ENCODE results near the gene MRPL43. TPM values are rescaled to one million over a fixed set of nuclear protein-coding genes. Genes with fewer than 3 reads are reported as not detected.

Gene MRPL43
- total and polyA plus RNA-seq, 2 donors (not counting 1 experiment from before 2014, with no cell fraction given), result 61.4 to 62.1 TPM

- H3K9ac ChIP-seq (ENCODE audit: insufficient read depth, low read length), result peak overlapping the region; percentile 60
- H3K27ac ChIP-seq (ENCODE audit: insufficient read depth, low read length), result peak overlapping the region; percentile 99
- no peak overlapping the region for H2AFZ ChIP-seq (ENCODE audit: low read length)
These were observed 14.3 kb upstream of the MRPL43 start for GRCh38 chr10:101001659-101002035.

GRCh38 chr10:101000915-101001658 lies 13.8 kb upstream of the MRPL43 start:
- Histone ChIP-seq H3K27ac (ENCODE audit: insufficient read depth, low read length) (peak overlapping the region; percentile 99), H3K4me3 (replicated peaks in 1 of 4; ENCODE audit: control extremely low read depth in 1 of 4, insufficient read depth in 1 of 4, low read depth in 3 of 4, low read length in 4 of 4) (peak overlapping the region; percentile 75 to 98 (median 89)), H3K9me3 (ENCODE audit: control insufficient read depth, insufficient read depth, low read depth, low read length) (no peaks in the 10 kb centered on the region), H3K27me3 (ENCODE audit: control insufficient read depth, insufficient read depth, low read length) (no peaks in the 10 kb centered on the region), H3K9ac (ENCODE audit: insufficient read depth, low read length) (peak overlapping the region; percentile 95), H3K4me2 (ENCODE audit: extremely low read depth, insufficient read depth, low read length) (peak overlapping the region; percentile 99), H3K36me3 (ENCODE audit: control insufficient read depth, insufficient read depth, low read length) (peaks cover 34% of the 10 kb centered on the region), H2AFZ (ENCODE audit: low read length) (no peak overlapping the region), H3K79me2 (ENCODE audit: control insufficient read depth, insufficient read depth, low read length) (peaks cover 52% of the 10 kb centered on the region), H4K20me1 (ENCODE audit: control insufficient read depth, extremely low read depth, insufficient read depth, low read length) (peaks cover 2% of the 10 kb centered on the region), H3K4me1 (ENCODE audit: control insufficient read depth, extremely low read depth, insufficient read depth, low read length) (peaks cover 27% of the 10 kb centered on the region)
- no peak for TF ChIP-seq EZH2 (IDR thresholded peaks at IDR 0.05; ENCODE audit: low read length, missing control alignments)
- DNase-seq (ENCODE audit: low read depth in 2 of 2), result peak; percentile 93 to 94

More at GRCh38 chr10:101001659-101002035, 14.3 kb upstream of the MRPL43 start:
- Histone ChIP-seq H3K9me3 (ENCODE audit: control insufficient read depth, insufficient read depth, low read depth, low read length) (no peaks in the 10 kb centered on the region), H3K79me2 (ENCODE audit: control insufficient read depth, insufficient read depth, low read length) (peaks cover 52% of the 10 kb centered on the region), H4K20me1 (ENCODE audit: control insufficient read depth, extremely low read depth, insufficient read depth, low read length) (peaks cover 2% of the 10 kb centered on the region), H3K4me3 (replicated peaks in 1 of 4; ENCODE audit: control extremely low read depth in 1 of 4, insufficient read depth in 1 of 4, low read depth in 3 of 4, low read length in 4 of 4) (peak overlapping the region; percentile 48 to 98 (median 89)), H3K36me3 (ENCODE audit: control insufficient read depth, insufficient read depth, low read length) (peaks cover 36% of the 10 kb centered on the region), H3K4me2 (ENCODE audit: extremely low read depth, insufficient read depth, low read length) (peak overlapping the region; percentile 99), H3K27me3 (ENCODE audit: control insufficient read depth, insufficient read depth, low read length) (no peaks in the 10 kb centered on the region), H3K4me1 (ENCODE audit: control insufficient read depth, extremely low read depth, insufficient read depth, low read length) (peaks cover 27% of the 10 kb centered on the region)
- TF ChIP-seq CTCF (conservative IDR thresholded peaks at IDR 0.05 in 1 of 2, IDR thresholded peaks at IDR 0.05 in 1 of 2; ENCODE audit: low read depth in 1 of 2, low read length in 2 of 2) (no peak), EZH2 (IDR thresholded peaks at IDR 0.05; ENCODE audit: low read length, missing control alignments) (no peak)
- DNase-seq (ENCODE audit: low read depth in 2 of 2), result no peak

GRCh38 chr10:101000127-101000914 lies 13.0 kb upstream of the MRPL43 start:
- H3K4me2 ChIP-seq (ENCODE audit: extremely low read depth, insufficient read depth, low read length), result peak overlapping the region; percentile 99
- TF ChIP-seq EZH2 (IDR thresholded peaks at IDR 0.05; ENCODE audit: low read length, missing control alignments) (no peak), CTCF (conservative IDR thresholded peaks at IDR 0.05 in 1 of 2, IDR thresholded peaks at IDR 0.05 in 1 of 2; ENCODE audit: low read depth in 1 of 2, low read length in 2 of 2) (no peak)

More at GRCh38 chr10:101000127-101000914, 13.0 kb upstream of the MRPL43 start:
- no peak overlapping the region for H2AFZ ChIP-seq (ENCODE audit: low read length)
- H3K27ac ChIP-seq (ENCODE audit: insufficient read depth, low read length), result peak overlapping the region; percentile 99
- H3K9me3 ChIP-seq (ENCODE audit: control insufficient read depth, insufficient read depth, low read depth, low read length), result no peaks in the 10 kb centered on the region
- peaks cover 50% of the 10 kb centered on the region for H3K79me2 ChIP-seq (ENCODE audit: control insufficient read depth, insufficient read depth, low read length)
- no peaks in the 10 kb centered on the region for H3K27me3 ChIP-seq (ENCODE audit: control insufficient read depth, insufficient read depth, low read length)
- peaks cover 2% of the 10 kb centered on the region for H4K20me1 ChIP-seq (ENCODE audit: control insufficient read depth, extremely low read depth, insufficient read depth, low read length)
- H3K4me3 ChIP-seq (replicated peaks in 1 of 4; ENCODE audit: control extremely low read depth in 1 of 4, insufficient read depth in 1 of 4, low read depth in 3 of 4, low read length in 4 of 4), result peak overlapping the region; percentile 75 to 98 (median 89)
- DNase-seq (ENCODE audit: low read depth in 2 of 2), result peak in 1 of 2 donors; percentile 30
- H3K4me1 ChIP-seq (ENCODE audit: control insufficient read depth, extremely low read depth, insufficient read depth, low read length), result peaks cover 27% of the 10 kb centered on the region
- H3K9ac ChIP-seq (ENCODE audit: insufficient read depth, low read length), result peak overlapping the region; percentile 95
- peaks cover 26% of the 10 kb centered on the region for H3K36me3 ChIP-seq (ENCODE audit: control insufficient read depth, insufficient read depth, low read length)

Data from fibroblast of lung (primary cell).